HL-60 (cell line): ENCODE measurements around the gene TBC1D21.

Experiments used
- CTCF ChIP-seq: IDR thresholded peaks from one replicate; pipeline ENCODE4 v1.5.1; 2011; ENCODE audit warnings: low read length, control low read depth, inconsistent platforms; ENCODE audit not compliant: insufficient read depth
- GABPA ChIP-seq: IDR thresholded peaks from 2 replicates; pipeline ENCODE4 v1.6.1; 2012; ENCODE audit warnings: low read depth

- TF ChIP-seq CTCF (no peak), GABPA (no peak)
These were observed at the start of gene TBC1D21 for GRCh38 chr15:73873456-73873855.
